NCI-H524 (cell line): ENCODE measurements around the gene C1orf174.

ENCODE experiments used
- DNase-seq, 2 experiments: peaks; one replicate each; lab custom pipeline; 2025; lab: John Stamatoyannopoulos, UW

C1orf174 gene

GRCh38 chr1:3868464-3869006 lies 31.5 kb downstream of the C1orf174 start:
- no peak for DNase-seq

- peak in 1 of 2 experiments; percentile 23 for DNase-seq
Measured at GRCh38 chr1:3865606-3866160, 34.4 kb downstream of the C1orf174 start.

GRCh38 chr1:3864884-3865283 lies 35.2 kb downstream of the C1orf174 start:
- no peak for DNase-seq

- DNase-seq, result no peak
Measured at GRCh38 chr1:3863231-3863935, 36.7 kb downstream of the C1orf174 start.

- DNase-seq, result no peak
Measured at GRCh38 chr1:3858231-3858981, 41.7 kb downstream of the C1orf174 start.

- no peak for DNase-seq
Measured at GRCh38 chr1:3857791-3858129, 42.3 kb downstream of the C1orf174 start.

- peak; percentile 91 to 97 for DNase-seq
Measured at GRCh38 chr1:3856923-3857790, 42.9 kb downstream of the C1orf174 start, which contains the start of the genes CEP104 and DFFB. Gene CEP104, minus strand, starts transcription at chr1:3857211. Its CDS starts 4,804 bp downstream, at chr1:3852407. Gene DFFB, plus strand, starts transcription at chr1:3857476. Its CDS starts 128 bp downstream, at chr1:3857604.

- DNase-seq, result no peak
Measured at GRCh38 chr1:3852711-3853485, 47.2 kb downstream of the C1orf174 start.

GRCh38 chr1:3852091-3852490 lies 48.0 kb downstream of the C1orf174 start:
- DNase-seq, result no peak

GRCh38 chr1:3851292-3851691 lies 48.8 kb downstream of the C1orf174 start:
- no peak for DNase-seq

GRCh38 chr1:3850857-3851256 lies 49.2 kb downstream of the C1orf174 start:
- DNase-seq, result no peak

GRCh38 chr1:3847081-3847480 lies 53.0 kb downstream of the C1orf174 start:
- DNase-seq, result no peak

- DNase-seq, result no peak
Measured at GRCh38 chr1:3846541-3846940, 53.5 kb downstream of the C1orf174 start.

- DNase-seq, result no peak
Measured at GRCh38 chr1:3842912-3843311, 57.2 kb downstream of the C1orf174 start.

- no peak for DNase-seq
Measured at GRCh38 chr1:3841491-3841890, 58.6 kb downstream of the C1orf174 start.
